ENCODE results near the gene SLC26A1. TPM values are rescaled to one million over a fixed set of nuclear protein-coding genes. Genes with fewer than 3 reads are reported as not detected.

Gene SLC26A1
- total RNA-seq, 1 donor: 0.27 TPM

DNA sequence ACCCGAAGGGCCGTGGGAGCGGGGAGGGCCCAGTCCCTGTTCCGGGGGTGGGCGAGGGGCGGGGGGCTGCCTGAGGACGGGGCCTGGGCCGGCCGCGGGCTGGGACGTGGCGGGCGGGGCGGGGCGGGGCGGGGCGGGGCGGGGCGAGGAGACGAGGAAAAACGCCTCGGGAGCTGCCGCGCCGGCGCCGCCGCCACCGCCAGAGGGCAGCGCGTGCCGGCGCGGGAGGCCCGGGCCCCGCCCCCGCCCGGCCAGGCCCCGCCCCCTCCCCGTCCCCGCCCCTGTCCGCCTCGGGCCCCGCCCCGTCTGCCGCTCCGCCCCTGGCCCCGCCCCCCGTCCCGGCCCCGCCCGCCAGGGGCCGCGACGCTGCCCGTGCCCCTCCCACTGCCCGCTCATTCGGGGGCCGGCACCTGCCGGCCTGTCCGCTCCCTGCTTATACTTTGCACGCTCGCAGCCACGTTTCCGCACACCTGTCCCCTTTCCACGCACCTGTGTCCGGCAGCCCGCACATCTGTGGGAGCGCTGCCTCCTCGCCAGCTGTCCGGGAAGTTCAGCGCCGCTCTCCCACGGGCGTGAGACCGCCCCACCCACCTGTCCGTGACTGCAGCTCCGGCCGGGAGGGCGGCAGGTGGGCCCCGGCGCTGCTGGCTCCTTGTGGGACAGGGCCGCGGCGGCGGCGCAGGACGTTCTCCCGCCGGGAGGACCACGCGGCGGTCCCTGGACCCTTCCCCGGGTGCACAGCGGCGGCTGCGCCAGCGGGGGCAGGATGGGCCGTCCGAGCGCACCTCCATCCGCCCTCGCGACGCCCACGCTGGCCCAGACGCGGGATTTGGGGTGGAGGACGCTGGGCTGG is 16.6 kb upstream of the SLC26A1 start:
- H3K4me3 ChIP-seq (ENCODE audit: low read depth, low read length): peak overlapping the region; percentile 70
- DNase-seq (ENCODE audit: low read depth): peak; percentile 41
- TF ChIP-seq, protein P1, sequence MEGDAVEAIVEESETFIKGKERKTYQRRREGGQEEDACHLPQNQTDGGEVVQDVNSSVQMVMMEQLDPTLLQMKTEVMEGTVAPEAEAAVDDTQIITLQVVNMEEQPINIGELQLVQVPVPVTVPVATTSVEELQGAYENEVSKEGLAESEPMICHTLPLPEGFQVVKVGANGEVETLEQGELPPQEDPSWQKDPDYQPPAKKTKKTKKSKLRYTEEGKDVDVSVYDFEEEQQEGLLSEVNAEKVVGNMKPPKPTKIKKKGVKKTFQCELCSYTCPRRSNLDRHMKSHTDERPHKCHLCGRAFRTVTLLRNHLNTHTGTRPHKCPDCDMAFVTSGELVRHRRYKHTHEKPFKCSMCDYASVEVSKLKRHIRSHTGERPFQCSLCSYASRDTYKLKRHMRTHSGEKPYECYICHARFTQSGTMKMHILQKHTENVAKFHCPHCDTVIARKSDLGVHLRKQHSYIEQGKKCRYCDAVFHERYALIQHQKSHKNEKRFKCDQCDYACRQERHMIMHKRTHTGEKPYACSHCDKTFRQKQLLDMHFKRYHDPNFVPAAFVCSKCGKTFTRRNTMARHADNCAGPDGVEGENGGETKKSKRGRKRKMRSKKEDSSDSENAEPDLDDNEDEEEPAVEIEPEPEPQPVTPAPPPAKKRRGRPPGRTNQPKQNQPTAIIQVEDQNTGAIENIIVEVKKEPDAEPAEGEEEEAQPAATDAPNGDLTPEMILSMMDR (IDR thresholded peaks at IDR 0.05; ENCODE audit: insufficient read depth, low read length): peak; percentile 40

DNA sequence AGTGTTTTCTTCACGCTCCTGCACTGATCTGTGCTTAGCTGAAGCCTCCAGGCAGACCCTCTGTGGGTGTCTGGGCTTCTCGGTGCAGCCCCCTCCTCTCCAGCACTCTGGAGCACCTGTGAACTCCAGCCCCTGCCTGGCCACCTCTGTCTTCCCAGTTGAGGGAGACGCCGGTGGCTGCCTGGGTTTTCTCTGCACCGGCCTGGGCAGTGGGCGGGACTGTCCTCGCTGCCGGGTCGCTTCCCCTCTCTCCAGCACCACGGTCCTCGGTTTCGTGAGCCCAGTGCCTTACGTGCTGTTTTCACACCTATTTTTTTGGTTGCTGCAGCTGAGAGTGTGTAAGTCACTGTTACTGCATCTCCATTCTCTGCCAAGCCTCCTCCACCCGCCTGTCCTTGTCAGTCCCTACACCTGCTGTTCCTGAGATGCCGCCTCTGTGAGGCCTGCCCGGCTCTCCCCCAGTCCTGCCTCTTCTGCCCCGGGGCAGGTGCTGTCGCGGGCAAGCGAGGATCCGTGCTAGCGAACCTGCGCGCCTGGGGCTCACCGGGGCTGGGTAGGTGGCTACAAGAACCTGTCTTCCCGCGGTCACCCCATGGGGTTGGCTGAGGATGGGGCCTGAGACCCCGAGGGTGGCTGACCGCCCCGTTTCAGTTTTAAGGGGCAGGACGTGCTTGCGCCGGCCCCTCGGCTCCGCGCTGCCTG is 15.8 kb upstream of the SLC26A1 start:
- TF ChIP-seq, protein P1 (IDR thresholded peaks at IDR 0.05; ENCODE audit: insufficient read depth, low read length): no peak
- no peak for DNase-seq (ENCODE audit: low read depth)
- peak overlapping the region; percentile 70 for H3K4me3 ChIP-seq (ENCODE audit: low read depth, low read length)

DNA sequence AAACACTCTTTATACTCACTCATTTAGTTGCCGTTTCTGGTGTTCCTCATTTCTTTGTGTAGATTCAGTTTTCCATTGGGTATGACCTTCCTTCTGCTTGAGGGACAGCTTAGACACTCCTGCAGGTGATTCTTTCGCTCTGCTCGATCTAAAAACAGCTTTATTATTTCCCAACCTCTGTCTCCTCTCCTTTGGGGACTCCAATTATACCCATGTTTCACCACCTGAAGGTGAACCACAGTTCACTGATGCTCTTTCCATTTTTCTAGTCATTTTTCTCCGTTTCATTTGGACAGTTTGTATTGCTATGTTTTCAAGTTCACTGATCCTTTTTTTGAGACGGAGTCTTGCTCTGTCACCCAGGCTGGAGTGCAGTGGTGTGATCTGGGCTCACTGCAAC is 13.7 kb upstream of the SLC26A1 start:
- TF ChIP-seq, protein P1 (IDR thresholded peaks at IDR 0.05; ENCODE audit: insufficient read depth, low read length): no peak
- H3K4me3 ChIP-seq (ENCODE audit: low read depth, low read length): no peak overlapping the region
- no peak for DNase-seq (ENCODE audit: low read depth)

DNA sequence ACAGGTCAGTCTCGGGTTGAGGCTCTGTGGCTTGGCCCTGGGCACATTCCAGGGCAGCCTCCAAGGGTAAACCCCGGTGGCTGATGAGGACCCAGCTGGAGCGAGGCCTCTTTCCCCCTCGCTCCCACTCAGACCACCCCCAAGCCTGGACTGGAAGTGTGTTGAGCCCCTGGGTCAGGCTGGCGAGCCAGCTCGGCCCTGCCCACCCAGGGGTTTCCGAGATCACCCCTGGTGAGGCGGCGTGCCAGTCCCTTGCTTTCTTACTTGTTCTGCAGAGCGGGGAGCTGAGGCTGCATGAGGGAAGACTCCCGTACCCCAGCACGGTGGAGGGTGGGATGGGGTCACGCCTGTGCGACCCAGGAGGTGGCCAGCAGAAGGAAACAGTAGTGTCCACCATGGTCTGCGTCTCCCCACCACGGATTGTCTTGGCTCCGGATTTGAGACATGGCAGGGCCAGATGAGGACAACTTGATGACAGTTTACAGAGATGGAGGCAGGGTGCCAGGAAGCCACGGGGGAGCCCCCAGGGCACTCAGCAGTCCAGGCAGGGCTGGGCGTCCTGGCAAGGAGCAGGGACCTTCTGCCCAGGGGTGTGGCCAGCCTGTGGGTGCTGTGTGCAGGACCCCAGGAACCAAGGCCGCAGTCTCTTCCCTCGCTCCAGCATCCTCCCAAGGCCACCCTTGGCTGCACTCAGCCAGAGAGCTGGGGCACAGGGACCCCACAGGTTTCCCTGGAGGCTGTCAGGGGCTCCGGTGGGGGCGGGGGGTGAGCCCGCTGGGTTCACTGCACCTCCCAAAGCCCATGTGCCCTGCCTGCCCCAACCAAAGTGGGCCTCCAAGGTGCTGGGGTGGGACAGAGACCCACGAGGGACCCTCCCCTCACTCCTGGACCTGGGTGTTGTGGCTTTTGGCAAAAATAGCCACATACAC is 11.6 kb upstream of the SLC26A1 start:
- no peak overlapping the region for H3K4me3 ChIP-seq (ENCODE audit: low read depth, low read length)
- no peak for DNase-seq (ENCODE audit: low read depth)
- TF ChIP-seq, protein P1 (IDR thresholded peaks at IDR 0.05; ENCODE audit: insufficient read depth, low read length): no peak

DNA sequence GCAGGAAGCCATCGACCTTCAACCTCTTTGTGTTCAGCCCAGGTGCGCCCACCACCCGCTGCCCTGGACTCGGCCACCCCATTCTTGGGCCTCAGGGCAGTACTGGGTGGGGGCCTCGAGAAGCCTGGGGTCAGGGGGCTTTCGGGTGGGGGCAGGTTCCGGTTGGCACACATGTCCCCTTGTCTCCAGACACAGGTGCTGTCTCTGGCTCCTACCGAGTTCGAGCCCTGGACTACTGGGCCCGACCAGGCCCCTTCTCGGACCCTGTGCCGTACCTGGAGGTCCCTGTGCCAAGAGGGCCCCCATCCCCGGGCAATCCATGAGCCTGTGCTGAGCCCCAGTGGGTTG is 10.8 kb upstream of the SLC26A1 start:
- DNase-seq (ENCODE audit: low read depth): no peak
- TF ChIP-seq, protein P1 (IDR thresholded peaks at IDR 0.05; ENCODE audit: insufficient read depth, low read length): no peak

DNA sequence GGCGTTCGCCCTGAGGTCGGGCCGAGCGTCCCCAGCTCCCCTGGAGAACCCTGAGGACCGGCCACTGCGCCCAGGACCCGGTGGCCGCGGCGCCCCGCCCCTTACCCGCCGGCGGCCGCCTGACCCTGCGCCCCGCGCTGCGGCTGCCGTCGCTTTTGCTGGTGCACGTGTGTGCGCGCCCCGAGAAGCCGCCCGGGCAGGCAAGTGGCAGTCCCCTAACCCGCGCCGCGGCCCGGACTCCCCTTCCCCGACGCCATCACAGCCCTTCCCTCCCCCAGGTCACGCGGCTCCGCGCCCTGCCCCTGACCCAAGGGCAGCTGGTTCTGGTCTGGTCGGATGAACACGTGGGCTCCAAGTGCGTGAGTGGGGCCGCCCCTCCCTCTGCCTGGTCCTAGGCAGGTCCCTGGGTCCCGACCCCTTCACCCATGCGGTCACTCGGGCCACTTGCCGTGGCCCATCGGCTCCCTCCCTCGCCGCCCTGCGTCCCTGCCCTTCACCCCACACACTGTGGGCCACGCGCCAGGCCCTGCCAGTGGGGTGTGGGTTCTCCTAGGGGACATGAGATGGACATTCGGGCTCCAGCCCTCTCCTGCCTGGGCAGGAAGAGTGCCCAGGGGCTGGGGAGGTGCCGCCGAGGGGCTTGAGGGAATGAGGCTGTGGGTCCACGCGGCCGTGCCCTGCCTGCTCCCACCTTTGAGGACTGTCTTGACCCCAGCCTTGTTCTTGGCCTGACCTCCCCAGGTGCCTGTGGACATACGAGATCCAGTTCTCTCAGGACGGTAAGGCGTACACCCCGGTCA is 10.3 kb upstream of the SLC26A1 start:
- TF ChIP-seq, protein P1 (IDR thresholded peaks at IDR 0.05; ENCODE audit: insufficient read depth, low read length): no peak

More for the DNA sequence above, 10.8 kb upstream of the SLC26A1 start:
- no peak overlapping the region for H3K4me3 ChIP-seq (ENCODE audit: low read depth, low read length)

More for the DNA sequence above, 10.3 kb upstream of the SLC26A1 start:
- H3K4me3 ChIP-seq (ENCODE audit: low read depth, low read length): no peak overlapping the region
- DNase-seq (ENCODE audit: low read depth): no peak
